LNCAP (cell line): ENCODE data around the gene RABGGTA.

Experiments
- CTCF ChIP-seq: fragments of 450-650 bp; IDR thresholded peaks from 2 replicates; pipeline ENCODE4 v1.5.1; 2017; ENCODE audit warnings: mild to moderate bottlenecking

Gene RABGGTA

GRCh38 chr14:24272467-24272866 lies 1.1 kb upstream of the RABGGTA start:
- no peak for TF ChIP-seq CTCF

GRCh38 chr14:24271834-24272263 lies 452 bp upstream of the RABGGTA start:
- no peak for TF ChIP-seq CTCF

GRCh38 chr14:24270537-24271133 lies 762 bp downstream of the RABGGTA start:
- TF ChIP-seq CTCF = no peak

- no peak for TF ChIP-seq CTCF
These were observed 1.4 kb downstream of the RABGGTA start for GRCh38 chr14:24269910-24270536.

GRCh38 chr14:24269368-24269767 lies 2.0 kb downstream of the RABGGTA start:
- no peak for TF ChIP-seq CTCF

GRCh38 chr14:24268225-24268624 lies 3.2 kb downstream of the RABGGTA start:
- TF ChIP-seq CTCF = no peak

- no peak for TF ChIP-seq CTCF
These were observed 3.9 kb downstream of the RABGGTA start for GRCh38 chr14:24267516-24267915.
